Testis (tissue), 5 donors: ENCODE measurements around the gene MAPK12. TPM values are rescaled to one million over a fixed set of nuclear protein-coding genes. Genes with fewer than 3 reads are reported as not detected.

ENCODE experiments used
- DNase-seq: peaks from one replicate; pipeline ENCODE4 v3.0.0-alpha.2; 2019
- H3K27ac ChIP-seq, 2 donors: fragments of 200-600 bp; sonication (generic); one replicate each; pipeline ENCODE4 v1.5.1; 2019
- H3K27me3 ChIP-seq: fragments of 200-600 bp; sonication (generic); one replicate; pipeline ENCODE4 v1.5.1; 2019
- H3K36me3 ChIP-seq: fragments of 200-600 bp; sonication (generic); one replicate; pipeline ENCODE4 v1.5.1; 2017; ENCODE audit warnings: low read depth; ENCODE audit errors: missing control alignments
- H3K4me1 ChIP-seq: fragments of 200-600 bp; sonication (generic); one replicate; pipeline ENCODE4 v1.5.1; 2019
- H3K4me3 ChIP-seq, 2 donors: fragments of 200-600 bp; sonication (generic); one replicate each; pipeline ENCODE4 v1.5.1; 2017 to 2019
- H3K9me3 ChIP-seq: fragments of 200-600 bp; sonication (generic); one replicate; pipeline ENCODE4 v1.5.1; 2017
- CTCF ChIP-seq, 3 experiments: fragments of 450-650 bp in 2 of 3; fragments of 200-600 bp in 1 of 3; sonication (generic) in 1 of 3; IDR thresholded peaks; one replicate each; pipeline ENCODE4 v1.5.1; 2016 to 2019; ENCODE audit warnings: antibody characterized with exemption in 3 of 3, mild to moderate bottlenecking in 2 of 3, moderate library complexity in 1 of 3
- POLR2A ChIP-seq: fragments of 450-650 bp; IDR thresholded peaks from one replicate; pipeline ENCODE4 v1.6.1; 2017; ENCODE audit warnings: antibody characterized with exemption, mild to moderate bottlenecking, moderate library complexity
- WGBS, 2 donors: methylation state at CpG; one replicate each; pipeline ENCODE4 v1.1.5; 2018; 5-methylcytosine and 5-hydroxymethylcytosine counted together
- intact Hi-C: fragments of 100-400 bp; cut with DNase I; formaldehyde crosslinking; loops from one replicate; pipeline ENCODE4 v1.15.1; 2023; ENCODE audit warnings: low total_unique reads
- long read RNA-seq, 2 donors: transcript quantifications; one replicate each; lab custom pipeline, GENCODE V29; 2026
- polyA plus RNA-seq: library from polyadenylated mRNA; stranded (reverse); fragments of 350-450 nt; fragmentation: Illumina TruSeq; extraction: RNeasy Lipid Tissue Mini Kit (QIAGEN cat#74804); gene quantifications from one replicate; pipeline ENCODE4 v1.2.3, GENCODE V29; 2014; ENCODE audit warnings: low read depth, low replicate concordance; ENCODE audit not compliant: insufficient read depth
- total RNA-seq, 2 donors: library from RNA; depleted of rRNA; stranded (reverse); fragments of >200 nt; gene quantifications; one replicate each; pipeline ENCODE4 v1.2.3, GENCODE V29; 2016

MAPK12 gene
- 10 to 100 TPM; 22.3 to 25.1 TPM for total RNA-seq
- 9.1 TPM for polyA plus RNA-seq
- long read RNA-seq, donor 1, partial matches to known transcripts: 0 of 2 reads
- long read RNA-seq, donor 1, other reads (novel, unspliced or antisense): 0 of 2 reads
- long read RNA-seq, donor 2, partial matches to known transcripts: 0 of 2 reads
- long read RNA-seq, donor 2, other reads (novel, unspliced or antisense): 0 of 2 reads

GRCh38 chr22:50261615-50262459 lies at the start of gene MAPK12:
Gene MAPK12 (minus strand): TSS chr22:50261683. CDS start chr22:50261509, 174 bp downstream.
- Histone ChIP-seq H3K27ac (peak within 1 kb of the TSS; percentile 50), H3K9me3 (no peaks in the 10 kb centered on the region), H3K4me3 (peak within 1 kb of the TSS; percentile 51 to 52), H3K36me3 (no peaks in the 10 kb centered on the region), H3K27me3 (no peaks in the 10 kb centered on the region), H3K4me1 (peaks cover 11% of the 10 kb centered on the region)
- TF ChIP-seq CTCF (IDR thresholded peaks at IDR 0.05) (no peak), POLR2A (no peak)
- intact Hi-C loops: no loop called here
- 8 to 17% methylated on average over 7 to 32 of the region's 61 CpGs for WGBS, 2 donors
- DNase-seq: no peak

GRCh38 chr22:50310949-50311444 lies 49.5 kb upstream of the MAPK12 start:
- DNase-seq: no peak
- intact Hi-C loops: no loop called here
- H3K4me3 ChIP-seq: no peak overlapping the region
- H3K27ac ChIP-seq: no peak overlapping the region
- WGBS, 2 donors: 95 to 100% methylated on average over 3 to 16 of the region's 16 CpGs
- H3K36me3 ChIP-seq: no peaks in the 10 kb centered on the region
- no peaks in the 10 kb centered on the region for H3K9me3 ChIP-seq
- H3K4me1 ChIP-seq: peaks cover 20% of the 10 kb centered on the region
- TF ChIP-seq CTCF (IDR thresholded peaks at IDR 0.05): no peak
- no peak for TF ChIP-seq POLR2A
- no peaks in the 10 kb centered on the region for H3K27me3 ChIP-seq

- Histone ChIP-seq H3K27me3 (no peaks in the 10 kb centered on the region), H3K36me3 (no peaks in the 10 kb centered on the region), H3K9me3 (no peaks in the 10 kb centered on the region), H3K4me1 (peaks cover 23% of the 10 kb centered on the region), H3K27ac (no peak overlapping the region), H3K4me3 (no peak overlapping the region)
- WGBS, 2 donors: 90 to 97% methylated on average over 21 of the region's 21 CpGs
- DNase-seq: no peak
- intact Hi-C loops: no loop called here
- TF ChIP-seq POLR2A (no peak), CTCF (IDR thresholded peaks at IDR 0.05) (no peak)
Observed at GRCh38 chr22:50310031-50310722, 48.7 kb upstream of the MAPK12 start.

- DNase-seq: no peak
- TF ChIP-seq POLR2A (no peak), CTCF (IDR thresholded peaks at IDR 0.05) (no peak)
- intact Hi-C loops: no loop called here
- Histone ChIP-seq H3K36me3 (no peaks in the 10 kb centered on the region), H3K27ac (peak overlapping the region; percentile 55 to 83), H3K9me3 (no peaks in the 10 kb centered on the region), H3K27me3 (no peaks in the 10 kb centered on the region), H3K4me3 (no peak overlapping the region), H3K4me1 (peaks cover 29% of the 10 kb centered on the region)
- 85% methylated on average over 7 of the region's 7 CpGs; no CpG with 5 or more reads in 1 of the 2 donors for WGBS, 2 donors
Observed at GRCh38 chr22:50309601-50309991, 48.1 kb upstream of the MAPK12 start.
